MM.1S (cell line): ENCODE data around the gene CASP2.

Experiments used
- DNase-seq: peaks from one replicate; pipeline ENCODE4 v3.0.0-alpha.2; 2015
- H2AFZ ChIP-seq: fragments of 300-600 bp; sonication (generic); 2 replicates; pipeline ENCODE4 v1.6.0; 2016; ENCODE audit warnings: antibody characterized with exemption, low read length
- H3F3A ChIP-seq: fragments of 300-600 bp; sonication (generic); 2 replicates; pipeline ENCODE4 v1.6.1; 2016; ENCODE audit warnings: mild to moderate bottlenecking, antibody characterized with exemption, low read length, moderate library complexity, mixed read lengths; ENCODE audit not compliant: insufficient read depth
- H3K27ac ChIP-seq: fragments of 300-600 bp; sonication (generic); 2 replicates; pipeline ENCODE4 v1.5.1; 2016; ENCODE audit warnings: mild to moderate bottlenecking, low read length
- H3K27me3 ChIP-seq: fragments of 300-600 bp; sonication (generic); replicated peaks from 2 replicates; pipeline ENCODE4 v1.6.0; 2016; ENCODE audit warnings: low read length; ENCODE audit not compliant: insufficient read depth
- H3K36me3 ChIP-seq: fragments of 300-600 bp; sonication (generic); replicated peaks from 2 replicates; pipeline ENCODE4 v1.6.1; 2016; ENCODE audit warnings: mild to moderate bottlenecking, low read length, mixed read lengths; ENCODE audit not compliant: insufficient read depth
- H3K4me1 ChIP-seq: fragments of 300-600 bp; sonication (generic); 2 replicates; pipeline ENCODE4 v1.6.1; 2016; ENCODE audit warnings: low read length, mixed read lengths
- H3K4me2 ChIP-seq: fragments of 300-600 bp; sonication (generic); 2 replicates; pipeline ENCODE4 v1.6.0; 2016; ENCODE audit warnings: low read depth, low read length
- H3K4me3 ChIP-seq: fragments of 300-600 bp; sonication (generic); 2 replicates; pipeline ENCODE4 v1.5.1; 2016; ENCODE audit warnings: low read length, mixed read lengths
- H3K79me2 ChIP-seq: fragments of 300-600 bp; sonication (generic); 2 replicates; pipeline ENCODE4 v1.6.1; 2016; ENCODE audit warnings: mixed run types, low read length, mixed read lengths
- H3K9ac ChIP-seq: fragments of 300-600 bp; sonication (generic); 2 replicates; pipeline ENCODE4 v1.6.1; 2016; ENCODE audit warnings: low read length, mixed read lengths
- H3K9me2 ChIP-seq: fragments of 300-600 bp; sonication (generic); replicated peaks from 2 replicates; pipeline ENCODE4 v1.6.1; 2016; ENCODE audit warnings: mild to moderate bottlenecking, low read length, mixed read lengths; ENCODE audit not compliant: insufficient read depth
- H3K9me3 ChIP-seq: fragments of 300-600 bp; sonication (generic); replicated peaks from 2 replicates; pipeline ENCODE4 v1.6.1; 2016; ENCODE audit warnings: mild to moderate bottlenecking, low read length, mixed read lengths; ENCODE audit not compliant: insufficient read depth
- H4K20me1 ChIP-seq: fragments of 300-600 bp; sonication (generic); 2 replicates; pipeline ENCODE4 v1.6.1; 2016; ENCODE audit warnings: mild to moderate bottlenecking, low read length, moderate library complexity, mixed read lengths; ENCODE audit not compliant: insufficient read depth
- EZH2 ChIP-seq: fragments of 300-600 bp; sonication (generic); optimal IDR thresholded peaks from 2 replicates; pipeline ENCODE3; 2017; ENCODE audit warnings: low read depth, mild to moderate bottlenecking, antibody characterized with exemption, low read length, mixed read lengths
- EZH2phosphoT487 ChIP-seq: fragments of 300-600 bp; sonication (generic); IDR thresholded peaks from 2 replicates; pipeline ENCODE4 v1.6.1; 2018; ENCODE audit warnings: antibody characterized with exemption, low read length
- TF ChIP-seq, protein P1 (sequence below): fragments of 300-600 bp; sonication (generic); IDR thresholded peaks from 2 replicates; pipeline ENCODE4 v1.5.1; 2016; ENCODE audit warnings: antibody characterized with exemption, low read length, mixed read lengths

The CASP2 gene

DNA sequence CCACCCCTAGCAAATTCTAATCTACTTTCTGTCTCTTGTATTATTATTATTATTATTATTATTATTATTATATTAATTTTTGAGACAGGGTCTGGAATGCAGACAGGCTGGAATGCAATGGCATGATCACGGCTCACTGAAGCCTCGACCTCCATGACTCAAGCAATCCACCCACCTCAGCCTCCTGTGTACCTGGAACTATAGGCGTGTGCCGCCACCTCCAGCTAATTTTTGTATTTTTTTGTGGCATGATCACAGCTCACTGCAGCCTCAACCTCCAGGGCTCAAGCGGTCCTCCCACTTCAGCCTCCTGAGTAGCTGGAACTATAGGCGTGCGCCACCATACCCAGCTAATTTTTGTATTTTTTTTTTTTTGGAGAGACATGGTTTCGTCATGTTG, 6.0 kb upstream of the CASP2 start:
- no peak overlapping the region for H3K27ac ChIP-seq
- no peaks in the 10 kb centered on the region for H3K79me2 ChIP-seq
- H3K4me1 ChIP-seq = no peaks in the 10 kb centered on the region
- no peaks in the 10 kb centered on the region for H3K9me3 ChIP-seq
- H3K36me3 ChIP-seq = no peaks in the 10 kb centered on the region
- H3K9me2 ChIP-seq = no peaks in the 10 kb centered on the region
- no peaks in the 10 kb centered on the region for H4K20me1 ChIP-seq
- H3K9ac ChIP-seq = no peak overlapping the region
- no peak overlapping the region for H2AFZ ChIP-seq
- no peaks in the 10 kb centered on the region for H3K27me3 ChIP-seq
- H3K4me2 ChIP-seq = no peak overlapping the region
- H3K4me3 ChIP-seq = no peak overlapping the region
- TF ChIP-seq EZH2 (no peak), EZH2phosphoT487 (no peak)
- TF ChIP-seq, protein P1, sequence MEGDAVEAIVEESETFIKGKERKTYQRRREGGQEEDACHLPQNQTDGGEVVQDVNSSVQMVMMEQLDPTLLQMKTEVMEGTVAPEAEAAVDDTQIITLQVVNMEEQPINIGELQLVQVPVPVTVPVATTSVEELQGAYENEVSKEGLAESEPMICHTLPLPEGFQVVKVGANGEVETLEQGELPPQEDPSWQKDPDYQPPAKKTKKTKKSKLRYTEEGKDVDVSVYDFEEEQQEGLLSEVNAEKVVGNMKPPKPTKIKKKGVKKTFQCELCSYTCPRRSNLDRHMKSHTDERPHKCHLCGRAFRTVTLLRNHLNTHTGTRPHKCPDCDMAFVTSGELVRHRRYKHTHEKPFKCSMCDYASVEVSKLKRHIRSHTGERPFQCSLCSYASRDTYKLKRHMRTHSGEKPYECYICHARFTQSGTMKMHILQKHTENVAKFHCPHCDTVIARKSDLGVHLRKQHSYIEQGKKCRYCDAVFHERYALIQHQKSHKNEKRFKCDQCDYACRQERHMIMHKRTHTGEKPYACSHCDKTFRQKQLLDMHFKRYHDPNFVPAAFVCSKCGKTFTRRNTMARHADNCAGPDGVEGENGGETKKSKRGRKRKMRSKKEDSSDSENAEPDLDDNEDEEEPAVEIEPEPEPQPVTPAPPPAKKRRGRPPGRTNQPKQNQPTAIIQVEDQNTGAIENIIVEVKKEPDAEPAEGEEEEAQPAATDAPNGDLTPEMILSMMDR = no peak
- no peaks in the 10 kb centered on the region for H3F3A ChIP-seq
- DNase-seq = no peak

DNA sequence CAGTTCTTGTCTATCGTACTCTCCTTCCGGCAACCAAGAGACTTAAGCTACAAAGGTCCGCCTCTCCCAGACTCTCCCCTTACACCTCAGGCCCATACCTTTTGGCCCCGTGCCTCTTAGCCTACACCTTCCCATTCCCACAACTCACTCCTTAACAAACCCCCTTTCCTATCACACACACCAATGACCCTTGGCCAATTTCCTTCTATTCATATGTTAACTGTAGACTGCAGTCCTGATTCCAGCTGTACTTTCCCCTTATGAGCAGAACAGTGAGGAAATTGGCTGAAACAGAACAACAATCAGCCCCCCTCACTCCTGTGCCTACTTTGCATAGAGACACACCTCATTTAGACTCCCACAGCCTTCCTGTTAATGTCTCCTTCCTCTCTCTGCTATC, 4.8 kb upstream of the CASP2 start:
- H3K27me3 ChIP-seq = no peaks in the 10 kb centered on the region
- no peak overlapping the region for H3K4me3 ChIP-seq
- TF ChIP-seq, protein P1 = no peak
- TF ChIP-seq EZH2phosphoT487 (no peak), EZH2 (no peak)
- no peak for DNase-seq
- H3K36me3 ChIP-seq = no peaks in the 10 kb centered on the region
- H3K9ac ChIP-seq = no peak overlapping the region
- H3K27ac ChIP-seq = no peak overlapping the region
- peaks cover 2% of the 10 kb centered on the region for H3K79me2 ChIP-seq
- H4K20me1 ChIP-seq = no peaks in the 10 kb centered on the region
- H2AFZ ChIP-seq = no peak overlapping the region
- H3K9me3 ChIP-seq = no peaks in the 10 kb centered on the region
- 0 out of 2 replicates have a peak, but pooled peaks cover 4% of the 10 kb centered on the region for H3K4me1 ChIP-seq
- H3K9me2 ChIP-seq = no peaks in the 10 kb centered on the region
- H3K4me2 ChIP-seq = no peak overlapping the region
- no peaks in the 10 kb centered on the region for H3F3A ChIP-seq

- no peaks in the 10 kb centered on the region for H3K27me3 ChIP-seq
Observed at GRCh38 chr7:143284591-143285469, 3.3 kb upstream of the CASP2 start, which contains the start of gene TMEM139. Gene TMEM139, plus strand, starts transcription at chr7:143284958. Its CDS starts 1,000 bp downstream, at chr7:143285958.

GRCh38 chr7:143285470-143285778, 2.7 kb upstream of the CASP2 start:
- H3F3A ChIP-seq = no peaks in the 10 kb centered on the region
- H3K79me2 ChIP-seq = peaks cover 22% of the 10 kb centered on the region
- no peaks in the 10 kb centered on the region for H3K9me2 ChIP-seq
- no peak overlapping the region for H2AFZ ChIP-seq
- H3K27ac ChIP-seq = no peak overlapping the region
- DNase-seq = no peak
- no peak overlapping the region for H3K4me2 ChIP-seq
- no peaks in the 10 kb centered on the region for H4K20me1 ChIP-seq
- no peak overlapping the region for H3K4me3 ChIP-seq
- peaks cover 13% of the 10 kb centered on the region for H3K4me1 ChIP-seq
- no peak for TF ChIP-seq EZH2phosphoT487
- TF ChIP-seq, protein P1 = no peak
- no peak for TF ChIP-seq EZH2
- no peaks in the 10 kb centered on the region; the same call in 1 of the 2 replicates for H3K36me3 ChIP-seq
- no peak overlapping the region for H3K9ac ChIP-seq
- H3K27me3 ChIP-seq = no peaks in the 10 kb centered on the region
- H3K9me3 ChIP-seq = no peaks in the 10 kb centered on the region

More at GRCh38 chr7:143284591-143285469, 3.3 kb upstream of the CASP2 start, which contains the start of gene TMEM139:
- TF ChIP-seq EZH2 = no peak
- Histone ChIP-seq H3K79me2 (peaks cover 16% of the 10 kb centered on the region), H3K4me3 (no peak within 1 kb of the TSS), H3K9me2 (no peaks in the 10 kb centered on the region), H3K9ac (no peak within 1 kb of the TSS), H2AFZ (no peak within 1 kb of the TSS), H3K4me2 (no peak within 1 kb of the TSS), H3F3A (no peaks in the 10 kb centered on the region), H4K20me1 (no peaks in the 10 kb centered on the region), H3K36me3 (no peaks in the 10 kb centered on the region), H3K9me3 (no peaks in the 10 kb centered on the region), H3K4me1 (peaks cover 9% of the 10 kb centered on the region), H3K27ac (no peak within 1 kb of the TSS)
- no peak for DNase-seq
